NCI-H2171 (cell line): ENCODE results near the gene MGAT1.
"Not testable (repeated sequence)": the region's sequence is repeated elsewhere in the genome, so short reads cannot be mapped to it uniquely, and the experiment has no call there.

ENCODE experiments used
- DNase-seq: peaks from one replicate; lab custom pipeline; 2025; lab: John Stamatoyannopoulos, UW

The MGAT1 gene

DNA sequence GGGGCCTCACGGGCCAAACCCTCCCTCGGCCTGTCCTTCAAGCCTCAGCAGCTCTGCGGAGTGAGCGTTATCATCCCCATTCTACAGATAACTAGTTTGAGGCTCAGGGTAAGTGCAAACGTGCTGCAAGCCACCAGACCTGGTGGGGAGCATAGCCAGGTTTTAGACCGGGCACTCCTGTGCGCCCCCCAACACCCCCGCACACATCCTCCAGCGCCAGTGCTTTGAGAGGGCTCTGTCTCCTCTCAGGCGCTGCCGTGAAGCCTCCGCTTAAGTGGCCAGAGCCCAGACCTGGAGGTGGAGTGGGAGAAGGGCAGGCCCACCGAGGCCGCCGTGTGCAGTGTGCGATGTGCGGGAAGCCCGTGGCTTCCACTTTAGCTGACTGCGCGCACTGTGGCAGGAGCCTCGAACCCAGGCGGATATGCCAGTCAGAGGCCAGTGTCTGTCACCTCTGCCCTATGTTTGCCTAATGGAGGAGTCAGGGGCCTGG is 1.6 kb upstream of the MGAT1 start:
- no peak for DNase-seq

DNA sequence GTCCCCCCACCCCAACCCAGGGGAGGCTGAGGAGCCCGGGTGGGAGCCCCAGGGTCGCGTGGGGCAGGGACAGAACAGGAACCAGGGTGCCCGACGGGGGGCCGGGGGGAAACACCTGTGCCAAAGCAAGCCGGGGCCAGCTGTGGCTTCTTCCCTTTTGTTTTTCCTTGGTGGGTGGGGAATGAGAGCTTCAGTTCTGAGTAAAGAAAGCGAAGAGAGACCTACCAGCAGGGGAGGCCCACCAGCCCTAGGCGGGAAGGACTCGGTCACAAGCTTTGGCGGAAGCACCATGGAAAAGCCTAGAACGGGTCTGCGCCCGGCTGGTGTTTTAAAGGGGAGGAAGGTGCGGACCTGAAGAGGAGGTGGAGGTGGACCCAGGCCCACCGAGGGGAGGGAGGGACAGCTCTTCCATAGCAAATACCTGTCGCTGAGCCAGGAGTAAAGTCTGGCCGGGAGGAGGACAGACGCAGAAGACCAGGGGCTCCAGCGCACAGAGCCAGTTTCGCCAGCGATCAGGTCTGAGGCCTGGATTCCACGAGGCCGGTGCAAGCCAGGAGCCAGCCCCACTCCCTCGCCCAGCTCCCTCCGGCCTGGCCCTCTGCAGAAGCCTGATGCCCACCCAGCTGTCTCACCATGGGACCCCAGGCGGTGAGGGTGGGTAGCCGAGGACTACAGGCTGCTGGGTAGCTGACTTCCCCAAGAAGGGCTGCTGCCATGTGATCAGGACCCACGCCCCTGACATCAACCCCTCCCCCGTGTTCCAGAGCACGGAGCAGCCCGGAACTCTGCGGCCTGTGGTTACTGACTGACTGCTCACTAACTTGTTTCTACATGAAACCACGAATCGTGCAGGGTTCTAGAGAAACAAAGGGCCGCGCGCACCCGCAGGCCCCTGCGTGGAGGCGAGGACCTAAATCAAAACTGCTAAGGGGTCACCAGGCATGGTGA is 849 bp upstream of the MGAT1 start:
- DNase-seq: no peak

DNA sequence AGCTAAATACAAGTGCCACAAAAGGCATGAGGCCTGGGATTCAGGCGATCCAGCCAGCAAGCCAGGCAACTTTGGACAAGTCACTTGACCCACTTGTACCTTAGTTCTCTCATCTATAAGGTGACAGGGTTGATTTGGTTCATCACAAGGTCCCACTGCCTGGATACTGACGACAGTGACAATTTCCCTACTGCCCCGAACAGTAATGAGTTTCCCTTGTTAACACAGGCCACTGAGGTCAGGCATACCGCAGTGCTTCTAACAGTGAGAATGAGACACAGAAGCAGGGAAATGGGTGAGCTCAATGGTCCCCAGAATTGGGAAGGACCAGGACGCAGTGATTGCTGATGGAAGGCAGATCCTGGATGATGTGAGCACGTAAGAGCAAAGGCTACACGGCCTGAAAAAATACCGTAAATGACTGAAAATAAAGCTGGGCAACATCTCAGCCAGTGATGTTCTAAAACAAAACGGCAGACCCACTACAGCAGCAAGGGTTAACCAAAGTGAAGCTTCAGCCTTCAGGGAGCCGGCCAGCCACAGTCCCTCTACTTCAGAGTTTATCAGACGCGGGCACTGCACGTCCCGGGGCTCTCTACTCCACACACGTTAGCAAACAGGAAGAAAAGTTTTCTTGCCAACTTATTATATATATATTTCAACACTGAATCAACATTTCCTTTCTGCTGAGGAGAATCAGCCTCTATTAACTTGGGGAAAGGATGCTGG is 846 bp downstream of the MGAT1 start:
- no peak for DNase-seq

DNA sequence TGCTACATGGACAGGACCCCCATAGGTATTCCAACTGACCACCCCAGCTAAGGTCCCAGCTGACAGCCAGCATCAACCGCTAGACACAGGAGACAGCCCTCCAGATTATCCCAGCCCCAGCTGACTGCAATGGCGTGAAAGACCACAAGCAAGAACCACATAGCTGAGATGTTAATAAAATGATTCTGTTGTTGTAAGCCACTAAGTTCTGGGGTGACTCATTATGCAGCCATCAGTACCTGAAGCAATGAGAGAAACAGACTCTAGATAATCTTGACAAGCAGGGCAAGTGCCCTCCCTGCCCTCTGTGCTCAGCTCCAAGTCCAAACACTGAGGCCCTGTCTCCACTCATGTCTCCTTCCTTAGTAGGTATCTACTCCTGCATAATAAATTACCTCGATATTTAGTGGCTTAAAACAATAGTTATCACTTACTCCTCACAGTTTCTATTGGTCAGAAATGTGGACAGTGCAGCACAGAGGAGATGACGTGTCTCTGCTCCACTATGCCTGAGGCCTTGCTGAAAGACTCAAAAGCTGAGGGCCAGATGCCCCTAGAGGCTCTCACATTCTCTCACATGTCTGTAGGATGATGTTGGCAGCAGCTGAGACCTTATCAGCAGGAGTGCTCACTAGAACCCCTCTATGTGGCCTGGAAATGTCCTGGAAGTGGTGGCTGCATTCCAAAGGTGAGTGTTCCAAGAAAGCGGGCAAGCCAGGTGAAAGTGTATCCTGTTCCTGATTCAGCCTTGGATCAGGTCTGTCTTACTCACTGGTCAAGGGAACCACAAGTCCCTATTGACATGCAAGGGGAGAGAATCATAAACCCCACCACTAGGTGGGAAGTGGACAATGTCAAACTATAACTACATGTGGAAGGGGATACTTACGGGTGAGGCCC is 2.5 kb downstream of the MGAT1 start:
- no peak for DNase-seq

DNA sequence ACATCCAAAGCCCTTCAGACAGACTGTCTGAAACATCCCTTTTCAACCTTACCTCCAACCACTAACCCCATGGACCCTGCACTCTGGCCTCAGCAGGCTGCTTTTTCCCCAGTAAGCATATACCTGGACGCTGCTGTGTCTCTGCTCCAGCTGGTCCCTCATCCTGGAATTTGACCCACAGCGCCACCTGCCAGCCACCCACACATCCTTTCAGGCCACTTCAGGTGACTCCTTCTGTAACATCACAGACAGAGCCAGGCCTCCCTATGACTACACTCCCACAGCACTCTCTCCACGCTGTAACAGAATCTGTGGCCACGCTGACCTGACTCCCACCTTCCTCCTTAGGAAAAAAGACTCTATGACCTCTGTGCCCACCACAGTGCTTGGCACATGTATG is 3.4 kb downstream of the MGAT1 start:
- no peak for DNase-seq

DNA sequence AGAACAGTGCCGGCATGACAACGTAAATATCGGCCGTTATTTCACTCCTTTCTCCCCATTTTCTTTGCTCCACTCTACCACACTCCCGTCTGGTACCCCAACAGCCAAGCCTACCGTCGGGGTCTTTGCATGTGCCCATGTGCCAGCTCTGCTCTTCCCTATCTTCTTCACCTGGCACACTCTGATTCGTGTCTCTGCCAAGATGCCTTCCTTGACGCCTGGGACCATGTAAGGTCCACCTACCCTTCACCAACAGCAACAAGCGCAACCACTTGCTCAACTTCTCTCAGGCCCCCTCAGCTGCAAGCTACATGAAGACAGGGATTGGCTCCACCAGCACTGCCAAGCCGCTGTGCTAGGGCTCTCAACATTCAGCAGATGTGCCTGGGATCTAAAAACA is 4.4 kb downstream of the MGAT1 start:
- DNase-seq: no peak

DNA sequence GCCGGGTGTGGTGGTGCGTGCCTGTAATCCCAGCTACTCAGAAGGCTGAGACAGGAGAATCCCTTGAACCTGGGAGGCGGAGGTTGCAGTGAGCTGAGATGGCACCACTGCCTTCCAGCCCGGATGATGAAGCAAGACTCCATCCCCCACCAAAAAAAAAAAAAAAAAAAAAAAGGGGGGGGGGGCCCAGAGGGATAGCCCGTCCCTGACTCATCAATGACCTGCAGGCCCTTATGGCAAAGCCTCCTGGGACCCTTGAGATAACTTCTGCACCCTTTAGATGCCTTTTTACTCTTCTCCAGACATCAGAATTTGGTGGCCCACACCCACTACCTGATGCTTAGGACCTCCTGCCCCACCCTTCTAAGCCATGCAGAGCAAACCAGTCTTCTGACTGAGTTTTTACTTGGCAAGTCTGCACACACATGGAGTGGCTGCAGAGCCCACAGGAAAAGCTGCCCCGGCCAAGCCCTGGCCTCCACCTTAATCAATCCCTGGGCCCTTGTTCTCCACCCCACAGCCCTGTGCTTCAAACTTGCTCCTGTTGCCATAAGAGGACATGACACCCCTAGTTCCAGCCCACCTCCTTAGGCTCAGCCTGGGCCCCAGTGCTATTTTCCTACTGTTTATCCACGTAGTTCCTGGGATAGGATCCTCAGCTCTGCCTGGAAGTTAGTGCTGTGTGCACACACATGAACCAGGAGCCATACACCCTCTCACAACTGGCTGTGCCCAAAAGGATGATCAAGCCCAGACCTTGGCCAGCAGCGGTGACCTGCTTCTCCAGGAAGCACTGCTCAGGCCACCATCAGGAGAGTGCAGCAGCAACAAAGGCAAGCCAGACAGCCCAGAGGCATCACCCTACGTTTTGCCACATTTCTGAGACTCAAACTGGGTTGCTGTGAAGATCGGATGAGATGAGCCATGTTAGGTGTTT is 5.1 kb downstream of the MGAT1 start:
- DNase-seq: no peak

DNA sequence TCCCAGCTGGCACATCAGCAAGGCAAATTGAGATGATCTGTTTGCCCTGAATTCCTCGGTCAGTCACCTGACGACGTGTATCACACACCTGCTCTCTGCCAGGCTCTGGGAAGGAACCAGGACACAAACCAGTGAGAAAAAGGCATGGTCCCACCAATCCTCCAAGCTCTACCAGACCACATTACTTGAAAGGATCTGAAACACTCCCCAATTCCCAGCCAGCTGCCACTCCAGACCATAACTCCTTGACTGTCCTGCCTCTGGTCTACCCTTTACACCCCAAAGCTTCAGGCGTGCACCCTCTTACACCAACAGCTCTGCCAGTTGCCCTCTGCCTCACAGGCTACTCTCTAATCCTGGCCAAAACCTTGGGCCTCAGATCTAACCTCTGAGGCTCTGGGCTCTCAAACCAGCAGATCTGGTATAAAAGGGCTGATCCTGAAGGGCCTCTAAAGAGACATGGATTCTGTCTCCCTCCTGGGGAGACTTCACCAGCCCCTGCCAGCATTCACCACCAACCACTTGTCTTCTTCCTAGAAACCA is 6.8 kb downstream of the MGAT1 start:
- DNase-seq: no peak

DNA sequence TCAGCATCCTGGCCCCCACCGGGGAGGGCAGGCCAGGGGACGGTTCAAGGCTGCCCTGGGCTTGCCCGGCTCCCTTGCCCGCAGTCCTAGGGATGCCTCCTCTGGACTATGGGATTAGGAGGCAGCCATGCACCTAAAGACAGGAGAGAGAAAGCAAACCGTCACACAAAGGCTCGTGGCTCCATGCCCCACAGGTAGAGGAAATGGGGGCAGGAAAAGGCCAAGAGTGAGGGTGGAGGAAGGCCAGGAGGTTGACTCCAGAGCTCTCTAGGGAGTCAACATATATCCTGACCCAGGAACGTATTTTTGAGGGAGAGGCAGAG is 9.7 kb downstream of the MGAT1 start:
- no peak for DNase-seq

DNA sequence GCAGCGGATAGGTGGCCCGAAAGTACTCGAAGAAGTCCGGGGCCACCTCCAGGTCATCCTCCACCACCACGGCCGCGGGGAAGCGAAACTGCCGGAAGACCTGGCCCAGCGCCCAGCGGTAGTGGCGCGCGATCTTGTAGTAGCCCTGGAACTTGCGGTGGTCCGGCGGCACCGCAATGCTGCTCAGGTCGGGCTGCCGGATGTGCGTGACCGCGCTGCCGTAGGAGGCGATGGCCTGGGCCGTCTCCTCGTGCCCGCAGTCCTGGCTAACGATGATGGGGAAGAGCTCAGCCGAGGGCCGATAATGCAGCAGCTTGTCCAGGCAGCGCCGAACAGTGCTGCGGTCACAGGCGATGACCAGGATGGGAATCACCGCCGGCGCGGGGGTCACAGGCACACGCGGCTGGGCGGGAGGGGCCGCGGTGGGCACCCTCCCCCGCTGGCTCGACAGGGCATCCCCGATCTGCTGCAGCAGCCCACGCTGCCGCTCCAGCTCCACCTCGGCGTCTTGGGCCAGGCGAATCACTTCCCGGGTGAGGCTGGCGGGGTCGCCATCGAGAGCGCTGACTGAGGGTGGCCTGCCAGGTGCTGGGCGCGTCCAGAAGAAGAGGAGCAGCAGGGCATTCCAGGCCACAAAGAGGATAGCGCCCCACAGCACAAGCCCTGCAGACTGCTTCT is 10.2 kb downstream of the MGAT1 start:
- DNase-seq: no peak

DNA sequence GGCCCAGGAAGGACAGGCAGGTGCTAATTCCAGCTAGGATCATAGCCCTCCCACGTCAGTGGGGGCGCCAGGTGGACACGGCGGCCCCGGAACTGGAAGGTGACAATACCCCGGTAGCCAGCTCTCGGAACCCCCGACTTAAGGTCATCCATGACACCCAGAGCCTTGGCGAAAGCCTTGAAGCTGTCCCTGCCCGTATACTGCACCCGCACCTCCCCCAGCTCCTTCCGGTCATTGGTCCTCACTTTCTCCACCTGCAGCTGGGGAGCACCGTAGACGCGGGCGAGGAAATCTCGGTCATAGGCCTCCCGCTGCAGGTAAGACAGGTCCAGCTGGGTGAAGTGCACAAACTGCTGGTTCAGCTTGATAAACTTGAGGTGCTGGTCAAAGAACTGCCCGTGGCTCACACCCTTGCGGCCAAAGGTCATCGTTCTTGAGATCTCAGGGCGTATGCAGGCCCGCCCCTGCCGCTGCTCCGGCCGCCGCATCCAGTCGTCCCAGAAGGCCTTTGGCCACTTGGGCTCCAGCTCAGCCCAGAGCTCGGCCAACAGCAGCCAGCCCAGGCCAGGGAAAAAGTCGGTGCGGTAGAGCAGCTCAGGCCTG is 10.9 kb downstream of the MGAT1 start:
- no peak for DNase-seq

DNA sequence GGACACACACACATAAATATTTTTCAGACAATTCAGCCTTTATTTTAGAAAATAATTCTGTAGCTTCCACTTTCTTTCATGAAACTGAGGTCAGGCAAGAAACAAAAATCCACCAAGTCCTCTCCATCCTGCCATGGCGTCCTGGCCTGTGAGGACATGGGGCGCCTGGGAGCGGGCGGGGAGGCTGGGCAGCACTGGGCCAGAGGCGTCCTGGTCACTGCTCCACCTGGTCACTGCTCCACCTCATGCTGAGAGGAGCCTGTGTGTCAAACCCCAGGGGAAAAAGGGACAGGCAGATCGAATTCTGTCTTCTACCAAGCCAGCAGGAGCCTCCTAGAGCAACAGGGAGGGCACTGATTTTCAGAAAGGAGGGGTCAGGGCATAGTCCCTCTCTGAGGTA is 12.1 kb downstream of the MGAT1 start:
- DNase-seq: no peak

DNA sequence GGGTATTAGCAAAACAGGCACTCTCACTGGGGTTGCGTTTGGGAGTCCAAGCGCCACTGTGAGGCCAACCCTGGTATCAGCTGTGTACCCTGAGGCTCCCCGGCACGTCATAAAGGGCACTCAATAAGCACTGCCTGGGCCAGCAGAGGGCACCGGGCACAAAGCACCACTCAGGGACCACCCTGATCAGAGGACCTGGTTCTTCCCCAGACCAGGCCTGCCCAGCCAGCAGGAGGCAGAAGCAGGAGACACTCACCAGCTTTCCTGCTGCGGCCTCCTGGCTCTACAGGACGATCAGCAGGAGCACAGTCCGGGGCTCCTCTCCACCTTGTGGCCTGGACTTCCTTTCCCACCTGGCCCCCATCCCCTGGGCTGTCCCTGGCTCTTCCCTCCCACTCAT is 12.6 kb downstream of the MGAT1 start:
- DNase-seq: no peak

DNA sequence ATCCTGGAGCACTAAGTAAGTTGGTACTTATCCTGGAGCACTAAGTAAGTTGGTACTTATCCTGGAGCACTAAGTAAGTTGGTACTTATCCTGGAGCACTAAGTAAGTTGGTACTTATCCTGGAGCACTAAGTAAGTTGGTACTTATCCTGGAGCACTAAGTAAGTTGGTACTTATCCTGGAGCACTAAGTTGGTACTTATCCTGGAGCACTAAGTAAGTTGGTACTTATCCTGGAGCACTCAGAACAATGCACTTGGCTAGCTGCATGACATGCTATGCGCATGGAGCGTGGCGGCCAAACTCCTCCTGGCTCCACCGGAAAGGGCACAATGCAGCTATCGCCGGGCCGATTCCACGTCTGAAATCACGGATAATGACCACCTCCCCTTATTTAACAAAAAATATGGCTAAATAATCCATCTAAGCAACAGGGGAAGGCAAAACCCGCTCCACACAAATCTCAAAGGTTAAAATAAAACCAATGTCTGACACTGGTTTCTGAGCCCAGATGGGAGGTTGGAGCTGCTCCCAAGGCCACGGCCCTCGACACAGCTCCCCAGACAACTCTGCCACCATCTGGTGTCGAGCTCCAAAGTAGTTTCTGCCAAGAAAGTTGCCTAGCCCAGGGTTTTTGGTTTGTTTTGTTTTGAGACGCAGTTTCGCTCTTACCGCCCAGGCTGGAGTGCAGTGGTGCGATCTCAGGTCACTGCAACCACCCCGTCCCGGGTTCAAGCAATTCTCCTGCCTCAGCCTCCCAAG is 13.8 kb downstream of the MGAT1 start:
- not testable (repeated sequence) for DNase-seq

DNA sequence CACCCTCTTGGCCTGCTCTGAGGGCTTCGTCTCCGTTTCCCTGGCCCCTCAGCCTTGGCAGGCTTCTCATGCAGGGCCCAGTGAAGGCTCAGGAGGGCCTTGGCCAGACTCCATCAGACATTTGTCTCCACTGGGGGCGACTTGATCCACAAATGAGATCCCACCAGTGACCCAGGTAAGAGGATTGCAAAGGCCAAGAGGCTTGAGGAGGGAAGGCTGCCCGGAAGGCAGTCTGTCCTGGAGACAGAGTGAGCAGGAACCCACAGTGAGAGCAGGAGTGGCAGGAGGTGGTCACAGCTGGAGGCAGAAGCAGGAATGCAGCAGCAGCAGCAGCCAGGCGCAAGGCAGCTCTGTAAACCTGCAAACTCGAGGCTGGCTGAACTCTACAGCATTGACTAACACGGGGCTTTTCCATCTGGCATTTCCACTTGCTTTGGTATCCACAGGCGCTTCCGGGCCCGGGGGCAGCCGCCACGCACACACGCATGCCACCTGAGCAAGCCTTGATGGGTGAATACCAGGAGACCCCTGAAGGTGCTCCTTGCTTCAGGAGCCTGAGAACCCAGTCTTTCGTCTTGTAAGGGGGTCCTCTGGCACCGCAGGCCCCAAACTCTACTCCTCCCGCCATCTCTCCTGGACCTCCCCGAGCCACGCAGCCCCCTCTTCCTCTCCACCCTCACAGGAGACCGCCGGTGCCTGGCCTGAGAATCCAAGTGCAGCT is 14.7 kb downstream of the MGAT1 start:
- no peak for DNase-seq

DNA sequence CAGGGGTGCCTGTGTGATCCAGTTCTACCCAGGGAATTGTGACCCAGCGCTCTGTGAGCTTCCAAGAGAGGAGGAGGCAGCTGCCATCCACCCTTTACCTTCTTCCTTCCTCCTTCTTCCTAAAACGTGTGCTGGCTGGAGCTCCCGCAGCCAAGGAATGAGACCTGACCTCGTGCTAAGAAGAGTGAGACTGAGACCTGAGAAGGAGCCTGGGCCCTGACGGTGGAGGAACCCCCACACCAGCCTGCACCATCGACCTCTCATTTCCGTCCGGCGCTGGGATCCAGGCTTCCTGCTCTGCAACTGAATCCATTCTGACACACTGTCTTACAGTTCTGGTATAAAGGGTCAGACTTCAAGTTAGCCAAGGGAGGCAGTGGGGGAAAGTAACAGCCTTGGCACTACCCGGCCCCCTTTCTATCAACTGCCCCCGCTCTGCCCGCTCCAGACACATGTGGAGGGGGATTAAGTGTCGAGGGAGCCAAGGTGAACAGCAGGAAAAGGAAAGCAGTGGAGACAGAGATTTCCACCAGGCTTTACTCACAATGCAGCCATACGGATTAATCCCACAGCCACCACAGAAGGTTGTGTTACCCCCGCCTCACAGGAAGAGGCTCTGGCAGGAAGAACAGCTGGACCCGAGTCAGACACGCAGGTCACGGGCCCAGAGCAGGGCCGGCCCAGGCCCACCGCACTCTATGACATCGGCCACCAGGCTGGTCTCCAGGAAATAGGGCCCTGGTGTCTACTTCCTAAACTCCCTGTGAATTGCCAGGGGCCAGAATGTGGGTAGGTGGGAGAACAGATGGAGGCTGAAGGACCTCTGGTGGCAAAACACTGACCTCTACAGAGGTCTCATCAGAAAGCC is 15.8 kb downstream of the MGAT1 start:
- no peak for DNase-seq

DNA sequence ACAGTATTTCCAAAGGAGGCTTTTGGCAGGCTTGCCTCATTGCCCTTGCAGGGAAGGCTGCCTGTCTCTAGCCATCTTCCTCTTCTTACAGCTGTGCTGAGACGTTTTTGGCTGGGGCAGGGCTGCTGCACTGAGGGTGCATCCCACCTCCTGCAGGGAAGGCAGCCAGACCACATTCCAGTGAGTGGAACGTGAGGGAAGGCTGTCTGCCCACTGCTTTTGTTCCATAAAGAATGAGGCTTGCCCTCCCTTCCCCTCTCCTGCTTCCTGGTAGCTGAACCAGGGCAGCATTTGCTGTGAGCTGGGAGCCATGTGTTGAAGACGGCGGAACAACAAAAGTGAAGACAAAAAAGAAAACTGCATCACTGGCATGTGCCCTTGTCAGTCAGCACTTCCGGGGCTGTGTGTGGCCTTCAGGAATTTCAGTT is 16.8 kb downstream of the MGAT1 start:
- DNase-seq: no peak
